Neural progenitor cell (in vitro differentiated cells): Measurements from ENCODE around the gene BCAS4.

Experiments used
- CTCF ChIP-seq: fragments of 200-600 bp; sonication (generic); IDR thresholded peaks from 2 replicates; pipeline ENCODE4 v1.5.1; 2017; ENCODE audit warnings: antibody characterized with exemption, mild to moderate bottlenecking
- EZH2 ChIP-seq: fragments of 200-600 bp; sonication (generic); IDR thresholded peaks from 2 replicates; pipeline ENCODE4 v1.6.1; 2017; ENCODE audit warnings: antibody characterized with exemption, mild to moderate bottlenecking, moderate library complexity

DNA sequence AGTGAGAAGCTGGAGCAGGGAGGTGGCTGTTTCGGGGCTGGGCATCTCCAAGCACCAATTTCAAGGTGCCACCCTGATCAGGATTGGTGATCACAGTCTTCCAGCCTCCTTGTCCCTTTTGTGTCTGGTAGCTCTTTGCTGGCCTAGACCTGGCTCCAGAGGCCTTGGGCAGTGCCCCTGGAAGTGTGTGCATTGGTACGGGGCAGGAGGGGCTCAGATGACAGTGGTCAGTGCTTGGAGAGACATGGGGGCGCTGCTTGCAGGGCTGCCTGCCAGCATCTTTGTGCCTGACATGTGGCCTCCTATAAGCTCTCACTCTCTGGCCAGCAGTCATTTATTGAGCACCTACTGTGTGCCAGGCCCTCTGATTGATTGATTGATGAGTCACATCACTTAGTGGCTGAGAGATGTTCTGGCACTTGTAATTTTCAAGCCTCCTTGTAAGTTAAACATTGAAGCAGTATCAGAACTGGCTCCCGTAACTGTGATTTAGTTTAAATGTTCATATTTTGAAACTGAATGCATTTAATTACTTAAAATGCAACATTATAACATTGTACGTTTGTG is 61.7 kb downstream of the BCAS4 start:
- TF ChIP-seq EZH2 (no peak), CTCF (no peak)
